Naive thymus-derived CD8-positive, alpha-beta T cell (primary cell): ENCODE measurements around the gene FHL1. TPM values are rescaled to one million over a fixed set of nuclear protein-coding genes. Genes with fewer than 3 reads are reported as not detected.
A peak's percentile ranks its signal among the peaks of the same experiment; 100 is the strongest.

Experiments
- ATAC-seq, 2 donors: fragments of 150-1000 bp; cut with Tn5 transposase in 1 of 2; sonication (Bioruptor Pico), chemical (Tn5 transposase) in 1 of 2; 1 replicate in 1 of 2; 2 replicates in 1 of 2; pipeline ENCODE4 v1.10.0; 2021; ENCODE audit warnings: mild to moderate bottlenecking in 2 of 2, moderate library complexity in 2 of 2
- POLR2A ChIA-PET: fragments of 350-600 bp; sonication (Branson Sonifier 250); formaldehyde crosslinking; loops from one replicate; lab custom pipeline; 2021; ENCODE audit warnings: antibody characterized with exemption; lab: Charles Lee
- DNase-seq, 10 donors: peaks; one replicate each; pipeline versions ENCODE4 v3.0.0 to v3.0.0-alpha.2; 2020 to 2022
- H3K27ac Mint-ChIP-seq, 10 donors: one replicate each; pipeline ENCODE4 v1.8.0; 2020 to 2022; ENCODE audit warnings: mild to moderate bottlenecking in 10 of 10, mixed read lengths in 10 of 10, moderate library complexity in 4 of 10, inconsistent platforms in 1 of 10
- H3K27me3 Mint-ChIP-seq, 5 donors: one replicate each; pipeline ENCODE4 v1.8.0; 2021 to 2022; ENCODE audit warnings: mixed read lengths in 5 of 5
- H3K36me3 Mint-ChIP-seq, 3 donors: one replicate each; pipeline ENCODE4 v1.8.0; 2020 to 2022; ENCODE audit warnings: mixed read lengths in 3 of 3, mild to moderate bottlenecking in 2 of 3, inconsistent platforms in 1 of 3
- H3K4me1 Mint-ChIP-seq, 4 donors: one replicate each; pipeline ENCODE4 v1.8.0; 2021 to 2022; ENCODE audit warnings: mixed read lengths in 4 of 4
- H3K4me3 Mint-ChIP-seq, 10 donors: one replicate each; pipeline ENCODE4 v1.8.0; 2020 to 2022; ENCODE audit warnings: mild to moderate bottlenecking in 10 of 10, mixed read lengths in 10 of 10, moderate library complexity in 6 of 10, inconsistent platforms in 1 of 10
- H3K9me3 Mint-ChIP-seq, 9 donors: one replicate each; pipeline ENCODE4 v1.8.0; 2020 to 2022; ENCODE audit warnings: mixed read lengths in 9 of 9, mild to moderate bottlenecking in 3 of 9, inconsistent platforms in 1 of 9, moderate library complexity in 1 of 9
- polyA plus RNA-seq, 3 donors: library from polyadenylated mRNA; unstranded; fragments of 300-500 nt; fragmentation: Illumina TruSeq; gene quantifications; one replicate each; pipeline ENCODE4 v1.2.3, GENCODE V29; 2021
- total RNA-seq, 8 experiments: library from RNA in 2 of 8; stranded (reverse) in 2 of 8; gene quantifications; one replicate each; pipeline ENCODE4 v1.2.3 and lab custom pipeline; 2021 to 2026

The FHL1 gene
- total and polyA plus RNA-seq, 5 experiments from 2014 or later = 10.8 to 16.6 (median 14.9) TPM

DNA sequence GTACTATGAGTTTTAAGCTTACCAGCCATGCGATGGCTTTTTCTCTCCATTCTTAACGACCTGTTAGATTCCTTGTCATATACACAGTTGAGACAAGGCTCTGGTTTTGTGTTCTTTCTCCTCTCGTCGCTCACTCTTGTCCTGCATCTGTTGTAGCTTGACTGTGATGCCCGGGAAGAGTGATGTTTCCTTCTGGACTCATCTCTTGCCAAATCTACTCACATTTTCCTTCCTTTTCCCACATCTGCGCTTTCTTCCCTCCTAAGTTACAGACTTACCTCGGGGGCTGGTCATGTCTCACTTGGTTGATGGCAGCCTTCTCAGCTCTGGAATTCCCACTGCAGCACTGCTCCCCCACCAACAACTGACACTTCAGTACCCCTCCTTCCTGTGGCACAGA is 108.7 kb downstream of the FHL1 start:
- DNase-seq = no peak
- ATAC-seq = no peak
- Mint-ChIP-seq H3K4me3 (no peak overlapping the region), H3K36me3 (no peaks in the 10 kb centered on the region), H3K9me3 (no peaks in the 10 kb centered on the region), H3K27me3 (no peaks in the 10 kb centered on the region), H3K4me1 (peaks cover 6 to 17% (median 14%) of the 10 kb centered on the region in 4 donors), H3K27ac (no peak overlapping the region)
- POLR2A ChIA-PET = no interaction called here

DNA sequence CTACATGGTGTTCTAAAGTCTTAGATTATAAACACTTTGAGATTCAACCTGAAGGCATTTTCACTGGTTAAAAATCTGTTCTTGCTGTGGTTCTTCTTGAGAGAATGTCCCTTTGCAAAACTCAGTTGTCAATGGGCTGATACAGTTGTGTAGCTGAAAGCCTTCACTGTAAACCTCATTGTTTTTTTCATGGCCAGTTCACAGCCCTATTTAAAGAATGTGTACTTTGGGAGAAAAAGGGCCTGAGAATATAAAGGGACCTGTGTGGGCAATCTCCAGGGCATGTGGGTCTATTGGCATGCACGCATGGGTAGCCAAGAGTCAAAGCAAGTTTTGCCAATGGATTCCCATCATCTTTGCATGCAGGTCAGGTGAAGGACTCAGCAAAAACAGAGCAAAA is 111.6 kb downstream of the FHL1 start:
- POLR2A ChIA-PET = no interaction called here
- no peak for ATAC-seq
- Mint-ChIP-seq H3K4me3 (no peak overlapping the region), H3K27ac (peak overlapping the region in 1 of 10 donors; percentile 58), H3K4me1 (peaks cover 6 to 11% (median 11%) of the 10 kb centered on the region in 4 donors), H3K9me3 (no peaks in the 10 kb centered on the region), H3K27me3 (no peaks in the 10 kb centered on the region), H3K36me3 (no peaks in the 10 kb centered on the region)
- DNase-seq = no peak

DNA sequence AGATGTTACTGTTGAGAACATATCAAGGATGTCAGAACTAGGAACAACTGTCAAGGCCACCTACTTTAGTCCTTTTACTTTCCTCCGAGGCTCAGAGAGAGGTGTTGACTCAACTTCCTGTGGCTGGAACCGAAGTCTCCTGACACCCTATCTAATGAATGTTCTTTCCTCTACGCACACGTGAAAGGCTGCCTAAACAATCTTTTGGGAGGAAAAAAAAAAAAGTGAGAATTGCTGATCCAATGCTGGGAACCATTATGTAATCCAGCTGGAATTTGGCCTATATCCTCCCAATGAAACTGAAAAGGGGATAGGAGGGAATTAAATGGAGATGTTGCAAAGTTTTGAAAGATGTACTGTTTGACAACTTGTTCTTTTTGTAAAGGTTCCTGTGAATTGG is 112.2 kb downstream of the FHL1 start:
- ATAC-seq = no peak
- POLR2A ChIA-PET = no interaction called here
- DNase-seq = no peak

DNA sequence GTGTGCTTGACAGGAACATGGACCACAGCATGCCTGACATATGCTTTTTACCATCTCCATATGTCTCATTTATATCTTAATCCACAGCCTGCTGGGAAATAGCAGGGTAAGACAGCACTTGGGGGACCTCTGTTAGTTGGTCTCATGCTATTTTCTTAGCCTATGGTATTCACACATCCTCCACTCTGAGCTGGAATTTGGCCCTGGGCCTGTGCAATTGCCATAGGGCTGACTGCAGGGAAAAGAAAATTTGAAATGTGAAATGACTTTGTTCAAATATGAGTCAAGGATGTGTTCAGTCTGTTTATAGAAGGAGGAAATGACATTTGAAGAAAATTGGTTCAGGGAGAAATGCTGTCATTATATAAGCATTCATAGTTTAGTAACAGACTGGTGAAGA is 113.4 kb downstream of the FHL1 start:
- Mint-ChIP-seq H3K4me1 (peaks cover 6 to 11% (median 11%) of the 10 kb centered on the region in 4 donors), H3K27me3 (no peaks in the 10 kb centered on the region), H3K9me3 (no peaks in the 10 kb centered on the region), H3K4me3 (no peak overlapping the region), H3K36me3 (no peaks in the 10 kb centered on the region), H3K27ac (no peak overlapping the region)
- ATAC-seq (no peak), DNase-seq (no peak)
- POLR2A ChIA-PET = no interaction called here

More for the DNA sequence above, 112.2 kb downstream of the FHL1 start:
- Mint-ChIP-seq H3K27me3 (no peaks in the 10 kb centered on the region), H3K27ac (peak overlapping the region in 1 of 10 donors; percentile 58), H3K36me3 (no peaks in the 10 kb centered on the region), H3K4me3 (no peak overlapping the region), H3K9me3 (no peaks in the 10 kb centered on the region), H3K4me1 (peaks cover 6 to 11% (median 11%) of the 10 kb centered on the region in 4 donors)

Other genes starting within 250 kb of the FHL1 start
- gene MMGT1, start 173.5 kb upstream of the FHL1 start, total RNA-seq = 10 to 100 TPM; 24.8 to 25.3 TPM
- gene MMGT1, start 173.5 kb upstream of the FHL1 start, polyA plus RNA-seq = 1 to 10 TPM; 6.9 to 8.3 (median 7.7) TPM
- gene SLC9A6, start 162.1 kb upstream of the FHL1 start, total RNA-seq = 10 to 100 TPM; 16.3 to 18.6 TPM
- 10 to 100 TPM; 14.4 to 18.3 (median 17.1) TPM for gene SLC9A6, start 162.1 kb upstream of the FHL1 start, polyA plus RNA-seq
- 1 to 10 TPM; 7.7 to 8.3 TPM for gene MAP7D3, start 103.9 kb downstream of the FHL1 start, total RNA-seq
- 1 to 10 TPM; 3.5 to 5.6 (median 4.2) TPM for gene MAP7D3, start 103.9 kb downstream of the FHL1 start, polyA plus RNA-seq
- not detected for gene ADGRG4, start 153.4 kb downstream of the FHL1 start, total RNA-seq
- gene ADGRG4, start 153.4 kb downstream of the FHL1 start, polyA plus RNA-seq = not detected